Measurements from ENCODE around the gene IFITM2. TPM values are rescaled to one million over a fixed set of nuclear protein-coding genes. Genes with fewer than 3 reads are reported as not detected.
A peak's percentile ranks its signal among the peaks of the same experiment; 100 is the strongest.

IFITM2 gene
- total and polyA plus RNA-seq, 2 of the 13 experiments (the other 11 are each of a cell fraction or from before 2014, with no cell fraction given): 13.8 to 267 TPM

GRCh38 chr11:355581-356458, 48.2 kb downstream of the IFITM2 start (continued):
- TF ChIP-seq ZNF816 (CRISPR knock-in tag; IDR thresholded peaks at IDR 0.05; ENCODE audit: borderline replicate concordance) (peak; percentile 67; the same call in 1 of the 2 replicates), NCOA2 (CRISPR knock-in tag; IDR thresholded peaks at IDR 0.05) (peak; percentile 53; the same call in 1 of the 2 replicates), SAP130 (CRISPR knock-in tag; IDR thresholded peaks at IDR 0.05; ENCODE audit: low read depth) (peak; percentile 73), ZNF276 (CRISPR knock-in tag; IDR thresholded peaks at IDR 0.05; ENCODE audit: low read depth) (peak; percentile 53), CSRNP1 (CRISPR knock-in tag; IDR thresholded peaks at IDR 0.05) (no peak), GFI1 (CRISPR knock-in tag; IDR thresholded peaks at IDR 0.05; ENCODE audit: borderline replicate concordance) (peak; percentile 78), HMGXB4 (CRISPR knock-in tag; IDR thresholded peaks at IDR 0.05; ENCODE audit: borderline replicate concordance in 1 of 2, low read depth in 1 of 2) (peak; percentile 63 to 65; a peak in 3 of 4 replicates), NBN (conservative IDR thresholded peaks at IDR 0.05) (no peak), SP140L (CRISPR knock-in tag; IDR thresholded peaks at IDR 0.05; ENCODE audit: borderline replicate concordance) (no peak), LCORL (IDR thresholded peaks at IDR 0.05) (no peak), LCORL (CRISPR knock-in tag; IDR thresholded peaks at IDR 0.05) (peak; percentile 86), NR2F1 (CRISPR knock-in tag; IDR thresholded peaks at IDR 0.05) (peak in 1 of 2 experiments; percentile 20; a peak in 1 of 4 replicates), ZSCAN25 (CRISPR knock-in tag; IDR thresholded peaks at IDR 0.05) (no peak), ZKSCAN1 (IDR thresholded peaks at IDR 0.05; ENCODE audit: low read length) (no peak), RAD21 (CRISPR knock-in tag; IDR thresholded peaks at IDR 0.05) (peak; percentile 57), LRRFIP1 (CRISPR knock-in tag; conservative IDR thresholded peaks at IDR 0.05) (no peak), CBFB (CRISPR knock-in tag; IDR thresholded peaks at IDR 0.05) (peak; percentile 39; the same call in 1 of the 2 replicates), RXRA (CRISPR knock-in tag; IDR thresholded peaks at IDR 0.05) (peak; percentile 68), ZBTB34 (CRISPR knock-in tag; IDR thresholded peaks at IDR 0.05) (0 out of 2 replicates have a peak, but pooled peaks have one; percentile 33), ZNF891 (CRISPR knock-in tag; IDR thresholded peaks at IDR 0.05) (peak; percentile 73; the same call in 1 of the 2 replicates)

All from HepG2 (cell line).